Esophagus muscularis mucosa (tissue), 4 donors: ENCODE measurements around the gene MRC1. TPM values are rescaled to one million over a fixed set of nuclear protein-coding genes. Genes with fewer than 3 reads are reported as not detected.

Experiments
- DNase-seq: peaks from one replicate; pipeline ENCODE4 v3.0.0-alpha.2; 2017; ENCODE audit errors: extremely low spot score
- H3K27ac ChIP-seq, 4 donors: fragments of 200-600 bp; sonication (generic); replicated peaks in 1 of 4; 1 replicate in 3 of 4; 2 replicates in 1 of 4; pipeline ENCODE4 v1.5.1; 2016 to 2019; ENCODE audit warnings: mild to moderate bottlenecking in 1 of 4
- H3K27me3 ChIP-seq, 4 donors: fragments of 200-600 bp; sonication (generic); one replicate each; pipeline versions ENCODE4 v1.5.1 to v1.6.0; 2016 to 2019
- H3K36me3 ChIP-seq, 4 donors: fragments of 200-600 bp; sonication (generic); one replicate each; pipeline ENCODE4 v1.5.1; 2016 to 2019
- H3K4me1 ChIP-seq, 4 donors: fragments of 200-600 bp; sonication (generic); one replicate each; pipeline ENCODE4 v1.5.1; 2016 to 2019
- H3K4me3 ChIP-seq, 4 donors: fragments of 200-600 bp; sonication (generic); 1 replicate in 2 of 4; 2 replicates in 2 of 4; pipeline ENCODE4 v1.5.1; 2016 to 2019; ENCODE audit warnings: mild to moderate bottlenecking in 4 of 4, moderate library complexity in 1 of 4
- H3K9me3 ChIP-seq, 4 donors: fragments of 200-600 bp; sonication (generic); 1 replicate in 3 of 4; 2 replicates in 1 of 4; pipeline ENCODE4 v1.5.1; 2016 to 2019
- CTCF ChIP-seq, 3 experiments: fragments of 200-600 bp in 2 of 3; fragments of 450-650 bp in 1 of 3; sonication (generic) in 2 of 3; IDR thresholded peaks; one replicate each; pipeline ENCODE4 v1.5.1; 2017 to 2019; ENCODE audit warnings: antibody characterized with exemption in 3 of 3, mild to moderate bottlenecking in 2 of 3, moderate library complexity in 1 of 3
- EP300 ChIP-seq: sonication (generic); formaldehyde crosslinking; IDR thresholded peaks from one replicate; pipeline ENCODE4 v1.6.1; 2017; ENCODE audit warnings: antibody characterized with exemption
- POLR2A ChIP-seq: fragments of 450-650 bp; IDR thresholded peaks from one replicate; pipeline ENCODE4 v1.6.1; 2017; ENCODE audit warnings: antibody characterized with exemption, moderate library complexity, mild to moderate bottlenecking, low read depth
- POLR2AphosphoS5 ChIP-seq, 2 donors: sonication (generic); formaldehyde crosslinking; IDR thresholded peaks; one replicate each; pipeline ENCODE4 v1.6.1; 2017; ENCODE audit warnings: antibody characterized with exemption in 2 of 2
- whole genome bisulfite sequencing: methylation state at CpG from one replicate; pipeline ENCODE4 v1.1.5; 2018; 5-methylcytosine and 5-hydroxymethylcytosine counted together
- intact Hi-C: fragments of 100-400 bp; cut with DNase I; formaldehyde crosslinking; loops from one replicate; pipeline ENCODE4 v1.15.1; 2023
- total RNA-seq, 4 donors: library from RNA; depleted of rRNA; stranded (reverse); fragments of >200 nt; gene quantifications; one replicate each; pipeline versions ENCODE4 v1.1.0 to v1.2.1, GENCODE V29; 2016

Gene MRC1
- total RNA-seq, 4 donors from 2014 or later, result 21.9 to 69.6 (median 39.7) TPM

GRCh38 chr10:17848646-17849045 is 39.5 kb downstream of the MRC1 start:
- H3K36me3 ChIP-seq, result no peaks in the 10 kb centered on the region
- H3K27ac ChIP-seq, result no peak overlapping the region
- H3K4me3 ChIP-seq, result no peak overlapping the region
- no peaks in the 10 kb centered on the region for H3K27me3 ChIP-seq
- intact Hi-C loops, result loop anchor here (5.0 to 10.0 kb wide), 2 partner anchors 276 to 369 kb away; no protein-coding TSS in a partner anchor
- no peak for DNase-seq
- TF ChIP-seq POLR2AphosphoS5 (IDR thresholded peaks at IDR 0.05), result no peak
- TF ChIP-seq EP300, result no peak
- TF ChIP-seq CTCF (IDR thresholded peaks at IDR 0.05), result no peak
- no peak for TF ChIP-seq POLR2A
- 88% methylated on average over 5 of the region's 5 CpGs for WGBS
- H3K4me1 ChIP-seq, result peaks cover 0 to 8% (median 2%) of the 10 kb centered on the region in 4 donors
- no peaks in the 10 kb centered on the region for H3K9me3 ChIP-seq

- Histone ChIP-seq H3K27me3 (no peaks in the 10 kb centered on the region), H3K9me3 (no peaks in the 10 kb centered on the region), H3K4me3 (no peak overlapping the region), H3K4me1 (peaks cover 0 to 8% (median 2%) of the 10 kb centered on the region in 4 donors), H3K27ac (no peak overlapping the region), H3K36me3 (no peaks in the 10 kb centered on the region)
- intact Hi-C loops, result no loop called here
- no peak for TF ChIP-seq POLR2AphosphoS5 (IDR thresholded peaks at IDR 0.05)
- WGBS, result 82% methylated on average over 3 of the region's 3 CpGs
- DNase-seq, result no peak
Observed at GRCh38 chr10:17850501-17850900, 41.4 kb downstream of the MRC1 start.

GRCh38 chr10:17851611-17852010 is 42.5 kb downstream of the MRC1 start:
- H3K4me1 ChIP-seq, result peaks cover 0 to 8% (median 2%) of the 10 kb centered on the region in 4 donors
- WGBS, result 36% methylated on average over 4 of the region's 4 CpGs
- H3K9me3 ChIP-seq, result no peaks in the 10 kb centered on the region
- DNase-seq, result no peak
- no peak overlapping the region for H3K4me3 ChIP-seq
- intact Hi-C loops, result no loop called here
- no peaks in the 10 kb centered on the region for H3K27me3 ChIP-seq
- TF ChIP-seq POLR2A (no peak), CTCF (IDR thresholded peaks at IDR 0.05) (no peak), EP300 (no peak), POLR2AphosphoS5 (IDR thresholded peaks at IDR 0.05) (no peak)
- no peak overlapping the region for H3K27ac ChIP-seq
- H3K36me3 ChIP-seq, result no peaks in the 10 kb centered on the region

- H3K27me3 ChIP-seq, result no peaks in the 10 kb centered on the region
- TF ChIP-seq EP300 (no peak), CTCF (IDR thresholded peaks at IDR 0.05) (no peak), POLR2A (no peak), POLR2AphosphoS5 (IDR thresholded peaks at IDR 0.05) (no peak)
- no peak for DNase-seq
- no peak overlapping the region for H3K27ac ChIP-seq
- WGBS, result 92% methylated on average over 7 of the region's 7 CpGs
- intact Hi-C loops, result no loop called here
- H3K36me3 ChIP-seq, result no peaks in the 10 kb centered on the region
- H3K4me1 ChIP-seq, result peaks cover 0 to 3% (median 0%) of the 10 kb centered on the region in 4 donors
- H3K9me3 ChIP-seq, result no peaks in the 10 kb centered on the region
- H3K4me3 ChIP-seq, result no peak overlapping the region
Observed at GRCh38 chr10:17854044-17854652, 45.0 kb downstream of the MRC1 start.

GRCh38 chr10:17857040-17857439 is 47.9 kb downstream of the MRC1 start:
- Histone ChIP-seq H3K4me1 (no peaks in the 10 kb centered on the region), H3K27ac (no peak overlapping the region), H3K9me3 (no peaks in the 10 kb centered on the region), H3K27me3 (no peaks in the 10 kb centered on the region), H3K36me3 (no peaks in the 10 kb centered on the region), H3K4me3 (no peak overlapping the region)
- WGBS, result 63% methylated on average over 3 of the region's 3 CpGs
- intact Hi-C loops, result no loop called here
- TF ChIP-seq POLR2A (no peak), EP300 (no peak), POLR2AphosphoS5 (IDR thresholded peaks at IDR 0.05) (no peak), CTCF (IDR thresholded peaks at IDR 0.05) (no peak)
- DNase-seq, result no peak
